NCI-H2081 treated with DMSO at 0.1 percent for 48 hours (cell line): ENCODE results near the gene SETBP1.

Experiments used
- DNase-seq: peaks from one replicate; lab custom pipeline; 2025; lab: John Stamatoyannopoulos, UW

The SETBP1 gene

DNA sequence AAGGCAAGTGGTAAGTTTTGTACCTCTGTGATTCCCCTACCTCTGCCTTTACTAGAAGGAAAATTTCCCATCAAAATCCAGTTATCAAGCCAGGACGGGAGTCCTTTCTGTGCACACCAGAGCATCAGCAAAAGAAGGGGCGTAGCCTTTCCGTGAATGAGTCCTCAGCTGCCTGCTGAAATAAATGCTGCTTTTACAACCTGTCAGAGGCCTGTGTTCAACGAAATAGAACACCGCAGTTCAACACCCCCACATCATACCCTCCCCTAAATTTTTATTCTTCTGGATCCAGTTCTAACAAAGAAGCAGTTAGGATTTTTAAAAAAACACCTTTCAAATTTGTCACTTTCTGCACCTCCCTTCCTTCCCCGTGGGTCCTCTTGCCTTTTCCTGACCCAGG is 135.8 kb downstream of the SETBP1 start:
- DNase-seq, result no peak

DNA sequence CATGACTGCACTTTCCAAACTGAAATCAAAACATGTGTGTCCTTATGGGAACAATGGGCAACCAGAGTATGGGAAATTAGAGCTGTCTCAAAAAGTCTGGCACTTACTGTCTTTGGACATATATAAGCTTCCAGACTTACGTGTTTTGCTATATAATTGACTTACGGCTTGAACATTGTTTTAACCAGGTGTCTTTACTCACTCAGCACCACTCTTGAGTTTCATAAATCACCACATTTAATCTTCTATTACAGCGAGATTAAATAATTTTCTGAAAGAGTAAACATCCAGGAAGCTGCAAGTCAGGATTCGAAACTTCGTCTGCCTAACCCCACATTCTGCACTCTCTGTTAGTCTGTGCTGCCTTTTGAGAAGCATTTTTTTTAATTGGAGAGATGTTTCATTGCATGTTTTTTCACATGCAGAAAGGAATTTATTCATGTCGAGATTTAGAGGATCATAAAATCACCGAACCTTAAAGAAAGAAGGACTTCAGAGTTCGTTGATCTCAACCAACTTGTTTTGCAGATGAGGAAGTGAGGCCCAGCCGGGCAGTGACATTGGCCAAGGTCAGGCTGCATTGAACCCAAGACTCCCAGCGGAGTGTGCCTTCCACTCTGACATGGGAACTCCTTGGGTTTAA is 137.3 kb downstream of the SETBP1 start:
- DNase-seq, result no peak

DNA sequence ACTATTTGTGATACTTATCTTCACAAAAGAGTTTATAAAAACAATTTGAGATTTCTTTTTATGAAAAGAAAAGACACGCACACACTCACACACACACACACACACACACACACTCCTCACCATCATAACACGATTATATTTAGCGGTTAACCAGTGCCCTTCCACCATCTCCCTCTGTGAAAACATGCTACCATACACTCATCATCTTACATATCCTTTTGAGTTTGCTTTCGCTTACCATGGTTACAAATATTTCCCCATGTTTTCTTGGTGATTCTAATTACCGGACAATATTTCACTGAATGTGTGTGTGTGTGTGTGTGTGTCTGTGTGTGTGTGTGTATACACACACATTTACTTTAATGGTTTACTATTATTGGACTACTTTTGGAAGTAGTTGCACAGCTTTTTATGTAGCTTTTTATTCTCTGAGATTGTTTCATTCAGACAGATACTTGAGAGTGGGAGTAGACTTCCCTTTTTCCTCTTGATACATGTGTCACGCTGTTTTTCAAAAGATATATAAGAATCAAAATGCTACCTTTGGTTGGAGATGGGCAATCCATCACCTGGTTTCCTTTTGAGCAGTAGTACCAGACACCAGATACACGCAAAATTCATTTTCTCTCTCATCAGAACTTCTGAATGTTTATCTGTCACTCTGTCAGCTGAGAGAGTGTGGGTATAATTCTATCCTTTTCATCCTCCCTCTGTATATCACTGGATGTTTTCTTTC is 138.1 kb downstream of the SETBP1 start:
- DNase-seq, result no peak

DNA sequence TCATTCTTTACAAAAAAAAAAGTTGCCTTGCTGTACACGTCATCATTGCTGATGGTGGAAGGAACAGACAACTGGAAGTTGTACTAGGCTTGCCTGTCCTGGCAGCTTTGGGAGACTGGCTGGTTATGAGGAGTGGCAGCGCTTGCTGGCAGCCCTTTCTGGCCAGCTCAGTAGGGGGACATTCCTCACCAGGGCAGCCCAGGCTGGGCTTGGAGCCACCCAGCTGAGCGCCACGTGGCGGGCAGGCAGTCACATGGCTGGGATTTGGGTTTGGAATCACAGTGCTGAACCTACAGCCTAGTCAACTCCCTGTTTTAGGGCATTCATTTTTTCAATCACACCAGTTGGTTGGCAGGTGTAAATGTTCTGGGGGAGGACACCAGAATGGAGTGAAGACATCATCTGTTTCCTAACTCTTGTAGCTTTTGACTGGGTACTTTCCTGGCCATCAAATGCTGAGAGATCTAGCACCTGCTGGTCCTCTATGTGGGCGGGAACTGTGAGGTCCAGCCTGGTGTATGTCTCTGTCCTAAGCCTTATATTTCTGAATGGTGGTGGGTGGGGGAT is 139.3 kb downstream of the SETBP1 start:
- DNase-seq, result no peak

DNA sequence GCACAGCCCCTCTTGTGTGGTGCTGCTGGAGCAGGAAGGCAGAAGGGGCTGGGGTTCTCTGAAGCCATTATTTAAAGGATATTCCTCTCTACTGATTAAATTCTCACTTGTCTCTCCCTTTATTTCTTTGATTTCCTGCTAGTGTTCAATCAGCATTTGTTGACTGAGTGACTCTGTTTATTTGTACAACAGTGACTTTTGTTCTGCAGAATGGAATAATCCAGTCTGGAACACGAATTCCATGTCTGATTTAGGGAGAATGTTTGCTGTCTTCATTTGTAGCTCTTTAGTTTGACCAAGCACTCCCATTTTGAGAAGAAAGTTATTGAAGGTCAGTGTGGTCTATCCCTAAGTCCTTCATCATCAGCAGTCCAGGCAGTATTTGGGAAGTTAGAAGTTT is 141.2 kb downstream of the SETBP1 start:
- DNase-seq, result no peak

DNA sequence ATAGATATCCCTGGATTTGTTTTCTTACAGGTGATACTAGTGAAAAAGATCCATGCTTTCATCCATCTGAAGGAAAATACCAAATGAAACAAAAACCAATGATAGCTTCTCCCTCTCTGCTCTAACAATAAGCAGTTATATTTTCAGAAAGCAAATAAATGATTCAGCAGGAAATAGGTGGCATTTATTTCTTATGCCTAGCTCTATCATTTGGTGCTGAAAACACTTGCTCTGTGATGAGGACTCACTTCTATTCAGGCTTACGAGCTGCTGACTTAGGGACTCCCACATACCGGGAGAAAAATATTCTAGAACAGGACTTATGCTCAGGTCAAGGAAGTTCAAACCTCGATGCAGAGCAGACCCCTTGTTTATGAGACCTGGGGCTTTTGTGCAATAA is 142.6 kb downstream of the SETBP1 start:
- no peak for DNase-seq

DNA sequence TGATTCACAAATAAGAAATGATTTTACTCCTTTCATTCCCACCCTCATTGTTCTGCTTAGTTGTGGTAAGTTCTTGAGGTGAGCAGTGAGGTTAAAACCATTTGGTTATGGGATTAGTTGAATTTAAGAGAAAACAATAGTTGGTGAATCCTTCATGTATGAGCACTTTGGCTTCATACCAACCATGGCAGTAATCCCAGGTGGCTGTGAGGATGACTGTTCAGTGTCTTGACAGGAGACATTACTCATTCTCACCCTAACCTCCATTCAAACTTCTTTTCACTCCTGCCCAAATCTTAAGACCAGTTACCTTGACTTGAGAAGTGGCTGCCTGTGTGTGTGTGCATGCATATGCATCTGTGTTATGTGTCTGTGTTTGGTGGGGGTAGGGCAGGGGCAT is 143.1 kb downstream of the SETBP1 start:
- DNase-seq, result no peak

DNA sequence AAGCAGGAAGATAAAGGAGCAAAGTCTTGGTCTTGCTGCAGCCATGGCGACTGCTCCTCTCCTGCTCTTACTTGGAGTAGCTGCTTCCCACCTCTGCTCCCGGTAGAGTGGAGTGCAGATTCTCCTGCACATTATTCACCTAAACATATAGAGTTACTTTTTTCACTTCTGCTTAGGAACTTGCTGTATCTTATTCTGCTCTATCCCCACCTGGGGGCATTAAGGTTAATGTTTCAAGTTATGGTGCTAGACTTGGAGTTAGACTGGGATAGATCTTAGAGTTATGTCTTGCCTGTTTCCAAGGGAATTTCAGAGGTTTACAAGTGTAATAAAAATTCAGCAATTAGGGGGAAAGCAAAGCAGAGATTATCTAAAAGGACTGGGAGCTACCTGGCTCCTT is 144.2 kb downstream of the SETBP1 start:
- no peak for DNase-seq

DNA sequence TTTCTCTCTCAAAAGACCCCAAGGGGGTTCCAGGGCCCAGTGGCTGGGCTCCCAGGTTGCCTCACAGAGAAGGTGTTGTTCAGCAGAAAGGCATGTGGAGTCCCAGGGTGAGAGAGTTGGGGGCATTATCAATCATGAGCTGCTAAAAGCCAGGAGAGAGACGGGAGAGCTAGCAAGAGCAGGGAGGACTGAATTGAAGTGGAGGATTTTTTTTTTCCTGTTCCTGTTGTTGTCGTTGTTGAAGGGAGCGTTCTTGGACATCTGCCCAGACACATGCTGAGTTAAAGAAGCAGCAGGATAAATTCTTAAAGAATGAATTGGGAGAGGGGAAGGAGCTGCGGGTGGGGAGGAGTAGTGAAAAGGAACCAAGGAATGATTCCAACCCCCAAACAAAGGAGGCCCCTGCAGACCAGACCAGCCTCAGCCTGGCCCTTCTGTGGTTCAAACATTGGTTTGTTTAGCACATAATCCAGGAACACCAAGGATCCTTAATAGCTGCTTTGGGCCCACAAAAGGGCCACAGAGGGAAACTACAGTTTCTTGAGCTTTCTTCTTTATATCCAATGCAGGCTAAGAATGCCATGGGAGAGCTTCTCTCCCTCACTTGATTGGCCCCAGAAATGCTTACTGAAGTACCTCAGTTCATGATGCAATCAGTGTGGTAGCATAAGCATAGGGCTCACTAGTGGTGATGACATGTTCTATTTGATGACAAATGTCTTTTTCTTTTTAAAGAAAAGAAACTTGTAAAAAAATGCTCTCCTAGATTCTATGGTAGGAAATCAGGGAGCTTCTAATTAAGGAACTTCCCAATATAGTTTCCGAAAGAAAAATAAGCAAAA is 146.0 kb downstream of the SETBP1 start:
- no peak for DNase-seq

DNA sequence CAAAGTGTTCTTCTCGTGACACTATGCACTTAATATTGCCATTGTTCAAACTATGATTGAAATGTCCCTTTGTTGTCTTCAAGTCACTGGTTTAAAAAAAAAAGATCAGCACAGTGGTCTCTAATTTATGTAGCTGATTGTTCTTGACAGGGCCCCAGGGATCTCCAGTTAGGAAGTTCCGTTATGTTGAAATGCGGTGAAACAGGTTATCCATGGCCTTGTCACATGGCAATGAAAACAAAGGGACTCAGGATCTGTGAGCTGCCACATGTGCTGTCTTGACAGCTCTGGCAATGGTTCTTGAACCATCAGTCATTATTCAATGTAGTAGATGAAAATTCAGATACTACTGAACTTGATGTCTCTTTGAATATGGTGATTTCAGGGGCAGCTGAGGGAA is 147.4 kb downstream of the SETBP1 start:
- no peak for DNase-seq

DNA sequence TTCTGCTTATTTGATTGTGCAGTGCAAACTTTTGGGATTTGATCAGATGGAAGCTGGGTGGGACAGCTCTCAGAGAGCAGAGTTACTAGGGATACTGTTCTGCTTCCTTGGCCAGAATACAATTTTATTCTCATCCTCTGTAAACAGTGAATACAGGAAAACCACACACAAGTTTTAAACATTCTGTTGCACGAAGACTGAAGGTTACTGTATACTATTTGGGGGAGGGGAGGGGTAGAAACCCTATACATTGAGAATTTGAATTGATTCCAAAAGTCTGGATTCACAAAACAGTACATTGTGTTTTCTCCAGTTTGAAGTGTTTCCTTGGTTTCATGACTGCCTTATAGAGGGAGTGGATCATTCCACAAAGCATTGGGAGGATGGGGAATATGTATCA is 149.9 kb downstream of the SETBP1 start:
- no peak for DNase-seq

DNA sequence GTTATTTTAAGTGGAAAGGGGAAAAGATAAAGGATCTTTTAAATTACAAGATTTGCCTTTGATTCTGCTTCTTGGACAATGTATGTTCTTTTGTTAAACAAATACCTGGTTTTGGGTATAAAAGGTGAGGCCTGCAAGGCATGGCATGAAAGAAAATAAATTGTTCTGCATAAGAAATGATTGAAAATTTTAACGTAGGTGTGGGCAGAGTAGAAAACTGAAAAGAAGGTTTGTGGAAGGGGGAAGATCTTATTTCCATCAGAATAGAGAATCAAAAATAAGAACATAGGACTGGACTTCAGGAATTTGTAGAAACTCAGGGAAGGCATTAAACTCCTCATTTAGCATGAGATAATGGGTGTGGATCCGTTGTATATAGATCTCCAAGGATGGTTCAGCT is 153.1 kb downstream of the SETBP1 start:
- DNase-seq, result no peak

DNA sequence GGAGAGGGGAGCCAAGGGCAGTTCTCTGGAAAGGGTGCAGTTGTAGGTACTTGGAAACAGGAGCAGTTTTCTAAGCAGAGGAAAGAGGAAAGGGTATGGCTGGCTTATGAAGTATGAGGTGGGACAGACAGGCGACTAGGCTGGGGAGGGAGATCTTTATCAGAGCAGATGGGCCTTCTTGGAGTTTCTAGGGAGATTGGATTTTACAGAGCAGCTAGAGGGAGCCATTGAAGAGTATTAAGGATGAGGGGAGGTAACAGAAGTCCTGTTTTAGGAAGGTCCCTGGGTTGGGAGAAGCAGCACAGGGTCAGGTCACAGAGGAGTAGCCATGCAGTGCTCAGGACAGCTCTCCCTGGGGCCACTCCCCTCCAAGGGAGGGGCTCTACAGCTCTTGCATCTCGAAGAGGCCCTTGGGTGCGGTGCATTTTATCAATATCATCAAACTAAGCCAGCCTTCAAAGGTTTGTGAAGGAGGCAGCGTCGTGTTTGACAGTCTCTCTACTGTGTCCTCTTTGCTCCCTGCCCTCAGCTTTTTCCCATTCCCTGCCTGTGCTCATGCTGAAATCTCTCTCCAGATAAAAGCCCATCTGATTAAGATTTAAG is 154.3 kb downstream of the SETBP1 start:
- no peak for DNase-seq

DNA sequence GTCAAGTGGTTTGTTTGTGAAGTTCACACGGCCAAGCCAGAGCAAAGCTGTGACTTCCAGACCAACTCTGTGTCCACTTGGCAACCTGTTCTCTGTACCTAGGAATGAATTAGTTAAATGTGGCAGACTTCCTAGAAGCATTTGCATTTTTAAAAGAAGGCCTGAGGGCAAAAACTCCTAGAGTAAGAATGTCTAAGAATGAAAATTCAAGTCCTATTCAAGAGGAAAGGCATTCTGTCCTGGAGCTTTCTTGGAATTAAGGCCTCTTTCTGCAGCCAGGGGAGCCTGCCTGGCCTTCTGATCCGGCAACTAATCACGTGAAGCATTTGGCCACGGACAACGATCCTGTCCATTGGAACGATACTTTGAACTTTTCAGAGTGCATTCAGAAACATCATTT is 155.0 kb downstream of the SETBP1 start:
- DNase-seq, result no peak

DNA sequence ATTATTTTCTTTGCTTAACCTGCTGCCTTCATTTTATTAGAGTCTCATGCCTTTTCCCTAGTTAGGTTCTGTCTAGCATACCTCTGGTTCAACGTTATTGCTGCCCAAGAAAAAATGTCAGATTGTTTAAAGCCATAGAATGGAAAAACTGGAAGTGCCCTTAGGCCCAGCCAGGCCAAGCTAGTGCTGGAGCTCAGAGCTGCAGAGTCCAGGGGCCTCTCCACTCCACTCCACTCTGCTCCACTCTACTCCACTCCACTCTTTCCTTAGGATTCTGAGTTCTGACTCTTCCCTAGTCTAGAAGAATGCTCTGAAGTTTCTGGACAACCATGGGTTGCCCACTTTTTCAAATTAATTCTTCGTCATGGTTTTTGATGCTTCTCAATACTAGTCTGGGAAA is 155.6 kb downstream of the SETBP1 start:
- DNase-seq, result no peak

DNA sequence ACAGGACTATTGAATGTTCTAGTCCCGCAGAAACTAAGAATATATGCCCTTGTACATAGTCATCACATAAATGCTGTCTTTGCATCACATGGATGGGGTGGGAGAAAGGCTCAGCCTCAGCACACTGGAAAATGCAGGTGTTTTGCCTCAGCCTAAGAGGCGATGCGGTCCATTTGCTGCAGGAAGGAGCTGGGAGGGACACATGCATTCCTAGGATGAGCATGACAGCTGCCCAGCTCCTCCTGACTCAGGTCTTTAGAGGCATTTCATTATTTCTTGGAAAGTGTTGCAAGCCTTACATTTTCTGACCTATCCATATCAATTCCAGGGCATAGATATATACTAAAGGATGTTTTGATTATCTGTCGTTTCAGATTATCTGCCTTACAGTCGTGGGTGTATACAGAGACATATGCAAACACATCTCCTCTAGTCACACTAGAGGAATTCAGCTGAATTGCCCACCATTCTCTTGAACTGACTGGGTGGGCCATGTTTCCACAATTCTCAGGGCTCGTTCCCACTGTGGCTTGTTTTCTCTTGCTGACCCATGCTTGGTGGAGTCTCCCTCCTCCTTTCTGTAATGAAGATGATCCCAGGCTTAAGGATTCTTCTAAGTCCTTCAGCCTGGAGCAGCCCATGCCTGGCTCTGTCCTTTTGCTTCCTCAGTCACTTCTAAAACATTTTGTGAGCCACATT is 156.9 kb downstream of the SETBP1 start:
- DNase-seq, result no peak

DNA sequence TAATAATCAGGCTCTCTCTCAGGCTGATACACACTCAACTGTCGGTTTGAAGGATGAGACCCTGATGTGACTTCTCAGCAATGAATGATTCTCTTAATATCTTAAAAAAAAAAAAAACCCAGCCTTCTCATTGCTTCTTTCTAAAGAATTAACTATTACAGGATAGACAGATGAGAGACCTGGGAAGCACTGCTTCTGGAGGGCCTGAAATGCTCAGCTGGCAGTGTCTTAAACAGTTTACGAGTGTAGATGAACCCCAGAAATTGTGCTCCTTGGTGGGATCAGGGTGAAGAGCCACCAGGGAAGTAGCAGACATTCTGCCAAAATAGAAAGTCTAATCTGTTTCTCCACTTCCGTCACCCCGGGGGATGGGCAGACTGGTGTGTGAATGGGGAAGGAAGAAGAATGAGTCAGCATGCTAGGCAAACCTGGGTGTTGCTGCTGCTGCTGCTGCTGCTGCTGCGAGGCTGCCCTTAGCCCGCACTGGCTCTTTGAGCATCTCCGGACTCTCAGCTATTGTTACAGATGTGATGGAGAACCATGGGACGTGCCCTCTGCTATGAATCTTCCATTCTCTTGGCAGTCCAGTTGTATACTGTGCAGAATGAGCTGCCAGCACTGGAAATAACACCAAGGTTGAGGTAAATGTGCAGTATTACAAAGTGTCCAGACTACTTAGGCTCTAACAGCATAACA is 158.4 kb downstream of the SETBP1 start:
- DNase-seq, result no peak

DNA sequence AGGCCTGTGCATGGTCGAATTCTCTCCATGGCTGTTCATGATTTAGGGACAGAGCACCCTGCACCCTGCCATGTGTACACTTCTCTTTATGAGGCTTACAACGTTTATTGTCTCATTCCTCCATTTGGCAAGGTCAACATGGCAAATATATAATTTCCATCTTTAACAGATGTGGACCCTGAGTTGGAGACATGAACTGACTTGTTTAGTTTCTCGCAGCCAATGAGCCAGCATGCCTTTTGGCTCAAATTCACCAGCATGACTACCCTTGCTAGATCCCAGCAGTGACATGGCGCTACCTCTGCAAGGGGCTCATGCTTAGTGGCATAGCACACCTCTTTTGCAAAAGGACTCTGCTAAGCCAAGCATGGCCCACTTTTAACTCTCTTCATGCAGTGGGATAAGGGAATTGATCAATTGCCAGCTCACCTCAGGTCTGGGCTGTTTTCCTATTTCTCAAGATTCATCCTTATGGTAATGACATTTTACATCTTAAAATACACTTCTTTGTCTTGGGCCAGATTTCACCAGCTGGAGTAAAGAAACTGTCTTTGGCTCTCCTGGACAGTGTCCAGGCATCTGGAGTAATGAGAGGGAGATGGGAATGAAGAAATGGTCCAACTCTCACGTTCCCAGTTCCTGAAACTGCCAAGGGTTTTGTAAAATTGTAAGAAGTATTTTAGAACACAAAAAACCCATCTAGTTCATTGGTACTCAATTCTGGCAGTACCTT is 159.5 kb downstream of the SETBP1 start:
- peak; percentile 90 for DNase-seq

DNA sequence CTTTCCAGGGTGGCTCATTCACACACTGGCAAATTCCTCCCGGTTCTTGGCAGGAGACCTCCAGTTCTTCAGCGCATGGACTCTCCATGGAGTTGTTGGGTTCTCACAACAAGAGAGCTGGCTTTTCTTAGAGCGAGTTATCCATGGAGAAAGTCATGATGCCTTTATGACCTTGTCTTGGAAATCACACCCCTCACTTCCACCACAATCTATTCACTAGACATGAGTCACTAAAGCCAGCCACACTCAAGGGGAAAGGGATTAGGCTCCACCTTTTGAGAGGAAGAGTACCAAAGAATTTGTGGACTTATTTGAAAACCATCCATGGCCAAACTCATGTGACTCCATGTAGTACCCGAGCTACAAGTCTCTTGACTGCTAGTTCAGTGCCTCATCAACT is 160.5 kb downstream of the SETBP1 start:
- no peak for DNase-seq
